Measurements from ENCODE around the gene TMEM150B.
A peak's percentile ranks its signal among the peaks of the same experiment; 100 is the strongest.

The TMEM150B gene

DNA sequence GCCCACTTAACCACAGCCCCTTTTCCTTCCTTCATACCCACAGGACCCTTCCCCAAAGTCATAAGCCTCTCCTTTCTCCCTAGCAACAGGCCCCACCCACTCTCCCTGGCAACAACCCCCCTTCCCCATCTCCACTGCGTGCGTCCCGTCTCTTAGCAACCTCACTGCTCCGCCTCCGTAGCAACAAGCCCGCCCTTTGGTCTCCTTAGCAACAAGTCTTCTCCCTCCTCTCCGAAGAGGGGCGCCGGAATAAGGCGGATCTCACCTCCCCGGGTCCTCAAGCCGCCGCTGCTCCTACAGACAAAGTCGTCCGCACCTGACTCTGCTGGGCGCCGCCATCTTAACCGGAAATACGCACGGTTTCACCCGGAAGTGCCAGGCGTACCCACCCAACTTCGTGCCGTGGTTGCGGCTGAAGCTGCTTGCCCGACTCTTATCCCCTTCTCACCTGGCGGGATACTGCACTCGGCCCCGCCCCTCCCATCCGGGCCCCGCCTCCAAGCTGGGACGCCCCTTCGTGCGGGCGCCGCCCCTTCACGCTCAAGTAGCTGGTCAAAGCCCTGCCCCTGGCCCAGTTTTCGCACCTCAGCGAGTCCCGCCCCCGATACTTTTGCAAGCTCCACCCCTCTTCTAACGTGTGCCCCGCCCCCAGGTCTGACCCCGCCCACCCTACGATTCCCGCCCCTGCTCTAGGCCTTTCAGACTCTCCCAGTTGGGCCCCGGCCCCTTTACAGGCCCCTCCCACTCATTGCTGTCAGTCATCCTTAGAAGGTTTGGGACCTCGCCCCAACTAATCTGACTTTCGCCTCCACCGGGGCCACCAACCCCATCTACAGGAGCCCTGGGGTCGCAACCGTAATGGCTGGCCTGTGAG, 45.1 kb downstream of the TMEM150B start, which contains the start of gene HSPBP1:
Gene HSPBP1, minus strand, starts transcription at position 341 of the 874 bp plus-strand sequence. CDS start 502 bp downstream, outside the sequence.
- H3K9me3 ChIP-seq, result no peaks in the 10 kb centered on the region
- no peaks in the 10 kb centered on the region for H3K27me3 ChIP-seq
- H3K4me3 ChIP-seq, result peak within 1 kb of the TSS; percentile 69
- H3K4me2 ChIP-seq, result peak within 1 kb of the TSS; percentile 97
- H4K20me1 ChIP-seq, result no peaks in the 10 kb centered on the region
- H3K9ac ChIP-seq, result peak within 1 kb of the TSS; percentile 74
- no peak for TF ChIP-seq Cebpa-rat (IDR thresholded peaks at IDR 0.05)
- H3K36me3 ChIP-seq, result peaks cover 19% of the 10 kb centered on the region
- peak within 1 kb of the TSS; percentile 83 for H3K27ac ChIP-seq
- H3K4me1 ChIP-seq, result peaks cover 67% of the 10 kb centered on the region

DNA sequence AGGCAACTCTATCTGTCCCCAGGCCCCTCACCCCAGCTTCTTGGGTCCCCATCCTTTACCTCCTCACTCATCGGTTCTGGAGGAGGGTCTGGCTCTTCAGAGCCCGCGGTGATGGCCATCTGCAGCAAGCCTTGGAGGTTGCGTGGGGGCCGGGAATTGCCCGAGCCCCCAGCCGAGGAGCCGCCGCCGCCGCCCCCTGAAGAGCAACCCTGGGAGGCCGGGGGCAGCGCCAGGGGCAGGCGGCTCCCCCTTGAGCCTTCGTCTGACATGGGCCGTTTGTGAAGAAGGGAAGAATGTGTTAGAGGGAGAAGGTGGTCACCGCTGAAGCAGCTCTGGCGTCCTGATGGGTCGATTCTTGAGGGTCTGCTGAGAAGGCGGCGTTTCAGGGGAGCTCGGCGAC, 45.8 kb downstream of the TMEM150B start:
- Histone ChIP-seq H3K4me1 (peaks cover 65% of the 10 kb centered on the region), H4K20me1 (no peaks in the 10 kb centered on the region), H3K9me3 (no peaks in the 10 kb centered on the region), H3K4me2 (peak overlapping the region; percentile 97), H3K27ac (peak overlapping the region; percentile 83), H3K36me3 (peaks cover 26% of the 10 kb centered on the region), H3K4me3 (peak overlapping the region; percentile 69), H3K27me3 (no peaks in the 10 kb centered on the region), H3K9ac (peak overlapping the region; percentile 74; the same call in 1 of the 2 replicates)
- no peak for TF ChIP-seq Cebpa-rat (IDR thresholded peaks at IDR 0.05)

DNA sequence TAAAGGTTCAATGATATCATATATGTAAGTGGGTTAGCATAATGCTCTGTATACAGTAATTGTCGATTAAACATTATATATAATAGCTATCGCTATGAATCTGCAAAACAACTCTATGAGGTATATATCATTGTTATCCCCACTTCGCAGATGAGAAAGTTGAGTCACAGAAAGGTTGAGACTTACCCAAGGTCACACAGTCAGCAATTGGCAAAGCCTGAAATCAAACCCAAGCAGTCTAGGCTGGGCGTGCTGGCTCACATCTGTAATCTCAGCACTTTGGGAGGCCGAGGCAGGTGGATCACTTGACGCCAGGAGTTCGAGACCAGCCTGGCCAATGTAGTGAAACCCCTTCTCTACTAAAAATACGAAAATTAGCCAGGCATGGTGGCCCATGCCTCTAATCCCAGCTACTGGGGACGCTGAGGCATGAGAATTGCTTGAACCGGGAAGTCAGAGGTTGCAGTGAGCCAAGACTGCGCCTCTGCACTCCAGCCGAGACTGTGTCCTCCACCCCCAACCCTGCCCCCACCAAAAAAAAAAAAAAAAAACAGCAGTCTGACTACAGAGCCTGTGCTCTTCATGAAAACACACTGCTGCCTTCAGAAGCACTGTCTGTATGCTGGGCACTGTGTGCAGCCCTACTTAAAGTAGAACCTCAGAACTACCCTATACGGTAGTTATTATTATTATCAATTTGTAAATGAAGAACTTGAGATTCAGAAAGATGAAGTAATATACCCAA, 46.6 kb downstream of the TMEM150B start:
- TF ChIP-seq Cebpa-rat (IDR thresholded peaks at IDR 0.05), result no peak
- Histone ChIP-seq H3K9me3 (no peaks in the 10 kb centered on the region), H4K20me1 (no peaks in the 10 kb centered on the region), H3K27me3 (no peaks in the 10 kb centered on the region), H3K4me1 (peaks cover 64% of the 10 kb centered on the region), H3K27ac (no peak overlapping the region), H3K9ac (no peak overlapping the region), H3K4me2 (peak overlapping the region; percentile 97; the same call in 1 of the 2 replicates), H3K36me3 (peaks cover 32% of the 10 kb centered on the region), H3K4me3 (no peak overlapping the region)

DNA sequence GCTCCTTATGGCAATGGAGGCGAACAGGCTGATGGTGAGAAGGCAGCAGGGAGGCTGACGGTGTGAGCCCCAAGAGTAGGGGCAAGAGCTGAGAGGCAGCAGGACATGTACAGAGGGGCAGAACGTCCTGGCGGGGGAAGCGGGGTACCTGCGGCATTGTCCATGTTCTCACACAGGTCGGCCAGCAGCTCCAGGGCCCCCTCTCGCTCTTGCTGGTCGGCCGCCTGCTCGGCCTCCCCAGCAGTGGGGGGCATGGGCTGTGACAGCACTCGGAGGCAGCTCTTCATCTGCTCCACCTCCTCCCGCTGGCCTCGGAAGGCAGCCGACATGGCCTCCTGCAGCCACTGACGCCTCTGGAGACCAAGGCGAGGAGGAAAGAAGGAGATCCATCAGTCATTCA, 47.6 kb downstream of the TMEM150B start:
- H3K4me1 ChIP-seq, result peaks cover 53% of the 10 kb centered on the region
- no peaks in the 10 kb centered on the region for H3K9me3 ChIP-seq
- H3K27ac ChIP-seq, result no peak overlapping the region
- TF ChIP-seq Cebpa-rat (IDR thresholded peaks at IDR 0.05), result no peak
- no peak overlapping the region; the same call in 1 of the 2 replicates for H3K4me2 ChIP-seq
- H3K4me3 ChIP-seq, result no peak overlapping the region
- no peaks in the 10 kb centered on the region for H3K27me3 ChIP-seq
- no peak overlapping the region for H3K9ac ChIP-seq
- H4K20me1 ChIP-seq, result no peaks in the 10 kb centered on the region
- H3K36me3 ChIP-seq, result peaks cover 42% of the 10 kb centered on the region

DNA sequence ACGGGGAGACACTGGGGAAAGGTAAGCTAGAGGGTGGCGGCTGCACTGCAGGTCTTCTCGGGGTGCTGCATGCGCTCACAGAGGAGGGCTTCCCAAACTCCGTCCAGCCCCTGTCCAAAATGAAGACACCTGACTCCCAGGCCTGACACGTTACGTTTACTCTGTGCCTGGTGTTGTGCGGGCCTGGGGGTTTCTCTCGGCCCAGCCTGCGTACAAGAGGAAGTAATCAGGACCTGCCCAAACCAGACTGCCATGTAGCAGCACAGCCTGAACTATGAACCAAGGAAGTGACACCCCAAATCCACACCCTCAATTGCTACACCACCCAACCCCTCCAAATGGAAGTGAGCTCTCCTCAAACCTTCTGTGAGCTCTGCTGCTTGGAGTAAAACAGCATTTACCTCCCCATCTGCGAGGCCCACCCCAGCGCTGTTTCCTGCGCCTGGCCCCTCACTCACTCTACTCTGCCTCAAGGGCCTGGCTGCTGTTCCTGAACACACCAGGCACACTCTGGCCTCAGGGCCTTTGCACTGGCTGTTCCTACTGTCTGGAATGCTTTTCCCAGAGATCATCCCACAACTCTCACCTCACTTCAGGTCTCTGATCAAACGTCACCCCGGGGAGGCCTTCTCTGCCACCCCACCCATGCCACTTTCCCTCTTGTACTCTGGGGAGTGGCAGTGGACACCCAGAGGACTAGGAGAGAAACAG, 48.3 kb downstream of the TMEM150B start:
- Histone ChIP-seq H3K4me2 (peak overlapping the region; percentile 37), H3K4me1 (peaks cover 50% of the 10 kb centered on the region), H3K9me3 (no peaks in the 10 kb centered on the region), H3K36me3 (peaks cover 49% of the 10 kb centered on the region), H3K4me3 (no peak overlapping the region), H3K27me3 (no peaks in the 10 kb centered on the region), H3K9ac (no peak overlapping the region; the same call in 1 of the 2 replicates), H4K20me1 (no peaks in the 10 kb centered on the region), H3K27ac (0 out of 2 replicates have a peak overlapping the region, but pooled peaks have one; percentile 1)
- no peak for TF ChIP-seq Cebpa-rat (IDR thresholded peaks at IDR 0.05)

DNA sequence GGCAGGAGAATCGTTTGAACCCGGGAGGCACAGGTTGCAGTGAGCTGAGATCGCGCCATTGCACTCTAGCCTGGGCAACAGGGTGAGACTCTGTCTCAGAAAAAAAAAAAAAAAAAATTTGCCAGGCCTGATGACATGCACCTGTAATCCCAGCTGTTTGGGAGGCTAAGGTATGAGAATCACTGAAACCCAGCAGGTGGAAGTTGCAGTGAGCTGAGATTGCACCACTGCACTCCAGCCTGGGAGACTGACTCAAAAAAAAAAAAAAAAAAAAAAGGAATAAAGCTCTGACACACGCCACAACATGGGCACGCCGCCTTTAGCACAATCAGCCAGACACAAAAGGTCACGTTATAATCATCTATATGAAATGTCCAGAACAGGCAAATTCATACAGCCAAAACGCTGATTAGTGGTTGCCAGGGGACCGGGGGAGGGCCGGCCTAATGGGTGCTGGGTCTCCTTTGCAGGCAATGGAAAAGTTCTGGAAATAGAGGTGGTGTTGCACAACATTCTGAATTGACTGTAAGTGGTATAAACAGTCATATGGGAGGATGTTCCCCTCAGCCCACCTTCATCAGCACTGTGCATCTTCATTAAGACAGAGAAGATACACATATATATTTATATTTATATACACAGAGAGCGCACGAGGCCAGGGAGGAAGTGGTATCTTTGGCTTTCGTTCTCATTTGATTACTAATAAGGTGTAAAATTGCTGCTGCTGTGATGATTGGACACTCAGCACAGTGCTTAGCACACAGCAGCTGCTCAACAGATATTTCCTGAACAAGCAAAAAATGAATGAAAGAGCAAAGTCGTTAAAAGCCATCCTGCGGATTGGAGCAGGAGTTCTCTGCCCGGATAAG, 49.1 kb downstream of the TMEM150B start:
- H3K9me3 ChIP-seq, result no peaks in the 10 kb centered on the region
- H3K4me2 ChIP-seq, result peak overlapping the region; percentile 37
- no peaks in the 10 kb centered on the region for H3K27me3 ChIP-seq
- 0 out of 2 replicates have a peak overlapping the region, but pooled peaks have one; percentile 1 for H3K27ac ChIP-seq
- H3K4me3 ChIP-seq, result no peak overlapping the region
- peaks cover 56% of the 10 kb centered on the region for H3K36me3 ChIP-seq
- no peak for TF ChIP-seq Cebpa-rat (IDR thresholded peaks at IDR 0.05)
- no peak overlapping the region; the same call in 1 of the 2 replicates for H3K9ac ChIP-seq
- H3K4me1 ChIP-seq, result peaks cover 42% of the 10 kb centered on the region
- H4K20me1 ChIP-seq, result no peaks in the 10 kb centered on the region

DNA sequence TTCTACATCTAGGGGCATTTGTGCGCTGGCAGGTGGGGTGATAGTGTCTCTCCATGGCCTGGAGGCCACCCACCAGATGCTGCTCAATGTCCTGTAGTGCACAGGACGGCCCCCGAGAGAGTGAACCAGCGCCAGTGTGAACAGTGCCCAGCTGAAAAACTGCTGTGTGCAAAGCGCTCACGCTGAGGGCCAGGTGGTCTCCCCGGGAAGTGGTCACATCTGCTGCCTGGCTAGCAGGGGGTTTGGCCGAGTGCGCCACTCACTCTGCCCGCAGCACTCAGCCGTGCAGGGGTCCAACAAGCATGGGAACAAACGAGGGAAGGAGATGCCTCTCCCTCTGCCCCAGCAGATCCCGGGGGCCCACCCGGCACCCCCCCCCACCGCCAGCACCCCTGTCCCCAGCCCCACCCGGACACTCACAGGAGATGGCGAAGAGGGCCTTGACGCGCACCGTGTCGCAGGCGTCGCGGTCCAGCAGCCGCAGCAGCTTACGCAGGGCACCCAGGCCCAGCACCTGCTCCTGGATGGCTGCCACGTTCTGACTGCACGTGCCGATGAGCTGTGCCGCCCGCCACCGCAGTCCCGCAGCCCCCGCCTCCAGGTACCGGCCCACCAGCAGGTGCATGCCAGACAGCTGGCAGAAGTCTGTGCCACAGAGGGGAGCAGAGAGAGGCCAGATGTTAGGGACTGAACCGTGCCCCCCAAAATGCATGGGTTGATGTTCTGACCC, 51.0 kb downstream of the TMEM150B start:
- Histone ChIP-seq H3K4me2 (no peak overlapping the region), H3K4me3 (no peak overlapping the region), H3K4me1 (peaks cover 28% of the 10 kb centered on the region), H3K9me3 (no peaks in the 10 kb centered on the region), H3K9ac (no peak overlapping the region), H4K20me1 (no peaks in the 10 kb centered on the region), H3K27me3 (no peaks in the 10 kb centered on the region), H3K27ac (no peak overlapping the region), H3K36me3 (peaks cover 75% of the 10 kb centered on the region)
- no peak for TF ChIP-seq Cebpa-rat (IDR thresholded peaks at IDR 0.05)

DNA sequence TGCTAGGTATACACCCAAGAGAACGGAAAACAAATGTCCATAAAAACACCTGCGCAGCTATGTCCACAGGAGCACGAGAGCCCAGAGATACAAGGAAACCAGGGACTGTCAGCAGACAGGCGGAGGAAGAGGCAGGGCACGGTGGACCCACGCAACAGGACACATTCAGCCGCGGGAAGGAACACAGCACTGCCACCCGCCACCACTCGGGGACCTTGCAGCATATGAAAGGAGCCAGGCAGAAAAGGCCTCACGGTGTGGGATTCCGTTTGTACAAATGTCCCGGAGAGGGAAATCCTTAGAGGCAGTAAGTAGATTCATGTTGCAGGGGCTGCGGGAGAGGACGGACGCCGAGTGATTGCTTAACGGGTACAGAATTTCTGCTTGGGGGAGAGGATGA, 53.0 kb downstream of the TMEM150B start:
- peaks cover 8% of the 10 kb centered on the region for H3K9me3 ChIP-seq
- no peaks in the 10 kb centered on the region for H3K27me3 ChIP-seq
- H3K4me1 ChIP-seq, result peaks cover 21% of the 10 kb centered on the region
- no peak for TF ChIP-seq Cebpa-rat (IDR thresholded peaks at IDR 0.05)
- no peak overlapping the region for H3K27ac ChIP-seq
- peaks cover 86% of the 10 kb centered on the region for H3K36me3 ChIP-seq
- H3K9ac ChIP-seq, result no peak overlapping the region
- no peaks in the 10 kb centered on the region for H4K20me1 ChIP-seq
- H3K4me2 ChIP-seq, result no peak overlapping the region
- H3K4me3 ChIP-seq, result no peak overlapping the region

Data from BLaER1 (cell line).